Esophagus squamous epithelium (tissue), 5 donors: ENCODE data around the gene RNF168. TPM values are rescaled to one million over a fixed set of nuclear protein-coding genes. Genes with fewer than 3 reads are reported as not detected.
"Not testable (repeated sequence)": the region's sequence is repeated elsewhere in the genome, so short reads cannot be mapped to it uniquely, and the experiment has no call there.

Experiments
- DNase-seq: peaks from one replicate; lab custom pipeline; 2025; lab: John Stamatoyannopoulos, UW
- H3K27ac ChIP-seq, 4 donors: fragments of 200-600 bp; sonication (generic); one replicate each; pipeline ENCODE4 v1.5.1; 2016 to 2019; ENCODE audit warnings: mild to moderate bottlenecking in 1 of 4
- H3K27me3 ChIP-seq, 4 donors: fragments of 200-600 bp; sonication (generic); 1 replicate in 3 of 4; 2 replicates in 1 of 4; pipeline versions ENCODE4 v1.5.1 to v1.6.0; 2017 to 2021; ENCODE audit warnings: antibody characterized with exemption in 1 of 4
- H3K36me3 ChIP-seq, 3 donors: fragments of 200-600 bp; sonication (generic); one replicate each; pipeline ENCODE4 v1.5.1; 2016 to 2019
- H3K4me1 ChIP-seq, 3 donors: fragments of 200-600 bp; sonication (generic); one replicate each; pipeline ENCODE4 v1.5.1; 2017 to 2019
- H3K4me3 ChIP-seq, 4 donors: fragments of 200-600 bp; sonication (generic); 1 replicate in 3 of 4; 2 replicates in 1 of 4; pipeline ENCODE4 v1.5.1; 2016 to 2019; ENCODE audit warnings: mild to moderate bottlenecking in 2 of 4, moderate library complexity in 1 of 4
- H3K9me3 ChIP-seq, 3 donors: fragments of 200-600 bp; sonication (generic); one replicate each; pipeline ENCODE4 v1.5.1; 2016 to 2019
- POLR2A ChIP-seq, 4 donors: fragments of 450-650 bp; IDR thresholded peaks; one replicate each; pipeline ENCODE4 v1.6.1; 2017; ENCODE audit warnings: antibody characterized with exemption in 4 of 4, mild to moderate bottlenecking in 4 of 4, moderate library complexity in 3 of 4
- WGBS, 2 donors: methylation state at CpG; one replicate each; pipeline ENCODE4 v1.1.5; 2018; 5-methylcytosine and 5-hydroxymethylcytosine counted together
- intact Hi-C: fragments of 100-400 bp; cut with DNase I; formaldehyde crosslinking; loops from one replicate; pipeline ENCODE4 v1.15.0; 2022
- total RNA-seq, 4 donors: library from RNA; depleted of rRNA; stranded (reverse); fragments of >200 nt; gene quantifications; one replicate each; pipeline ENCODE4 v1.1.0, GENCODE V29; 2016
- TF ChIP-seq, protein P1 (sequence below), 6 experiments: fragments of 450-650 bp in 4 of 6; fragments of 200-600 bp in 2 of 6; sonication (generic) in 2 of 6; IDR thresholded peaks; one replicate each; pipeline ENCODE4 v1.5.1; 2016 to 2019; ENCODE audit warnings: antibody characterized with exemption in 6 of 6, mild to moderate bottlenecking in 4 of 6, moderate library complexity in 4 of 6
- donor health status: DM: yes; HTN: yes; CAD: no.

Gene RNF168
- total RNA-seq, 4 donors from 2014 or later = 13.0 to 23.8 (median 19.6) TPM

GRCh38 chr3:196463478-196463756, 40.2 kb downstream of the RNF168 start:
- Histone ChIP-seq H3K4me3 (no peak overlapping the region), H3K36me3 (peaks cover 0 to 28% (median 0%) of the 10 kb centered on the region in 3 donors), H3K27me3 (no peaks in the 10 kb centered on the region), H3K9me3 (no peaks in the 10 kb centered on the region), H3K27ac (no peak overlapping the region), H3K4me1 (no peaks in the 10 kb centered on the region)
- DNase-seq = no peak
- intact Hi-C loops = no loop called here
- 58 to 86% methylated on average over 2 of the region's 2 CpGs for WGBS, 2 donors
- TF ChIP-seq, protein P1, sequence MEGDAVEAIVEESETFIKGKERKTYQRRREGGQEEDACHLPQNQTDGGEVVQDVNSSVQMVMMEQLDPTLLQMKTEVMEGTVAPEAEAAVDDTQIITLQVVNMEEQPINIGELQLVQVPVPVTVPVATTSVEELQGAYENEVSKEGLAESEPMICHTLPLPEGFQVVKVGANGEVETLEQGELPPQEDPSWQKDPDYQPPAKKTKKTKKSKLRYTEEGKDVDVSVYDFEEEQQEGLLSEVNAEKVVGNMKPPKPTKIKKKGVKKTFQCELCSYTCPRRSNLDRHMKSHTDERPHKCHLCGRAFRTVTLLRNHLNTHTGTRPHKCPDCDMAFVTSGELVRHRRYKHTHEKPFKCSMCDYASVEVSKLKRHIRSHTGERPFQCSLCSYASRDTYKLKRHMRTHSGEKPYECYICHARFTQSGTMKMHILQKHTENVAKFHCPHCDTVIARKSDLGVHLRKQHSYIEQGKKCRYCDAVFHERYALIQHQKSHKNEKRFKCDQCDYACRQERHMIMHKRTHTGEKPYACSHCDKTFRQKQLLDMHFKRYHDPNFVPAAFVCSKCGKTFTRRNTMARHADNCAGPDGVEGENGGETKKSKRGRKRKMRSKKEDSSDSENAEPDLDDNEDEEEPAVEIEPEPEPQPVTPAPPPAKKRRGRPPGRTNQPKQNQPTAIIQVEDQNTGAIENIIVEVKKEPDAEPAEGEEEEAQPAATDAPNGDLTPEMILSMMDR (IDR thresholded peaks at IDR 0.05) = no peak
- TF ChIP-seq POLR2A (IDR thresholded peaks at IDR 0.05) = no peak

- intact Hi-C loops, H3K9me3 ChIP-seq, H3K27ac ChIP-seq, H3K4me1 ChIP-seq, H3K4me3 ChIP-seq, H3K27me3 ChIP-seq, DNase-seq: not testable (repeated sequence)
- WGBS, 2 donors = 70 to 92% methylated on average over 1 of the region's 1 CpG
- H3K36me3 ChIP-seq = peaks cover 0 to 22% (median 0%) of the 10 kb centered on the region in 3 donors
Measured at GRCh38 chr3:196462680-196463477, 40.7 kb downstream of the RNF168 start.

- Histone ChIP-seq H3K27ac (no peak overlapping the region), H3K4me3 (no peak overlapping the region), H3K4me1 (no peaks in the 10 kb centered on the region), H3K27me3 (no peaks in the 10 kb centered on the region), H3K36me3 (no peaks in the 10 kb centered on the region), H3K9me3 (no peaks in the 10 kb centered on the region)
- intact Hi-C loops = no loop called here
- TF ChIP-seq, protein P1 (IDR thresholded peaks at IDR 0.05) = no peak
- no peak for TF ChIP-seq POLR2A (IDR thresholded peaks at IDR 0.05)
- WGBS, 2 donors = 70 to 72% methylated on average over 4 of the region's 4 CpGs
- no peak for DNase-seq
Measured at GRCh38 chr3:196458063-196458462, 45.5 kb downstream of the RNF168 start.

DNA sequence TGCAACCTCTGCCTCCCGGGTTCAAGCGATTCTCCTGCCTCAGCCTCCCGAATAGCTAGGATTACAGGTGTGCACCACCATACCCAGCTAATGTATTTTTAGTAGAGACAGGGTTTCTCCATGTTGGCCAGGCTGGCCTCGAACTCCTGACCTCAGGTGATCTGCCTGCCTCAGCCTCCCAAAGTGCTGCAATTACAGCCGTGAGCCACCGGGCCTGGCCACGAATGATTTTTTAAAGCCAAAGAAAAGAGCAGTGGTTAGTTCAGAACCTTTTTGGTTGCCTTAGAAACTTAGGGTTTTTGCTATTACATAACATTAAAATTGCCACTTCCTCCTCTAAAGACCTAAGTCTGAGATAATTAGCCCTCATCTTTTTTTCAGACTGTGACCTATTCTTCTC, 46.1 kb downstream of the RNF168 start:
- H3K4me3 ChIP-seq, H3K4me1 ChIP-seq, H3K27ac ChIP-seq, H3K27me3 ChIP-seq, H3K9me3 ChIP-seq, intact Hi-C loops, DNase-seq, H3K36me3 ChIP-seq: not testable (repeated sequence)
- 41 to 65% methylated on average over 4 to 7 of the region's 7 CpGs for WGBS, 2 donors

DNA sequence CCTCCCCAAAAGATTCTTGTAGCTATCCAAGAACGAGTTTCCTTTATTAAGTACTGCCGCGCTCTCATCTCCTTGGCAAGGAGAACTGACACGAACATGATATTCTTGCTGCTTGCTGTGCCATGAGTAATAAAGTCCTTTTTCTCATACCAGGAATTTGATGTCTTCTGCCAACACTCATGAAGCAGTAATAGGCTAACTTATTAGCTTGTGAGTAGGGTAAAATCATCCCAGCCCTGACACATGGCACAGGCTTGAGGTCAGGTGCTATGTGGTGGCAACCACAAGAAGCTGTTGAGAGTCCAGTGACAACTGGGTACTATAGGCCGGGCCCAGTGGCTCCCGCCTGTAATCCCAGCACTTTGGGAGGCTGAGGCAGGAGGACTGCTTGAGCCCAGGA, 48.6 kb downstream of the RNF168 start:
- Histone ChIP-seq H3K36me3 (no peaks in the 10 kb centered on the region), H3K9me3 (no peaks in the 10 kb centered on the region), H3K4me3 (no peak overlapping the region), H3K4me1 (no peaks in the 10 kb centered on the region), H3K27me3 (no peaks in the 10 kb centered on the region), H3K27ac (no peak overlapping the region)
- WGBS, 2 donors = 87 to 88% methylated on average over 5 to 6 of the region's 6 CpGs
- no peak for DNase-seq
- intact Hi-C loops = no loop called here
- TF ChIP-seq, protein P1 (IDR thresholded peaks at IDR 0.05) = no peak
- no peak for TF ChIP-seq POLR2A (IDR thresholded peaks at IDR 0.05)

DNA sequence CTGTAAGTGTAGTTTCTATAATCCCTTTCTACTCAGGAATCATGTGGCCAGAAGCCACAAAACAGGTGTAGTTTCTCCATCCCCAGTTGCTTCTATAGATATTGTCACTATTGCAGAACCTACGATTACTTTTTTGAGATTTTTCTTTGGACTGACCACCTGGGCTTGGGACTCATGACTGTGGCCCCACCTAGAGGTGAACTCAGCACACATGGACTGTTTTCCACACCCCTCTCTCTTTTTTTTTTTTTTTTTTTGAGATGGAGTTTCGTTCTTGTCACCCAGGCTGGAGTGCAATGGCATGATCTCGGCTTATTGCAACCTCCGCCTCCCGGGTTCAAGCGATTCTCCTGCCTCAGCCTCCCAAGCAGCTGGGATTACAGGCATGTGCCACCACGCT, 58.2 kb downstream of the RNF168 start:
- H3K4me3 ChIP-seq, H3K4me1 ChIP-seq, DNase-seq, H3K27me3 ChIP-seq, H3K9me3 ChIP-seq, H3K36me3 ChIP-seq, intact Hi-C loops, H3K27ac ChIP-seq: not testable (repeated sequence)
- 86 to 88% methylated on average over 7 of the region's 7 CpGs for WGBS, 2 donors

GRCh38 chr3:196444500-196444894, 59.1 kb downstream of the RNF168 start:
- 44 to 61% methylated on average over 2 of the region's 2 CpGs for WGBS, 2 donors
- DNase-seq = no peak
- intact Hi-C loops = no loop called here

More at GRCh38 chr3:196444500-196444894, 59.1 kb downstream of the RNF168 start:
- H3K27me3 ChIP-seq = no peaks in the 10 kb centered on the region
- no peaks in the 10 kb centered on the region for H3K36me3 ChIP-seq
- no peaks in the 10 kb centered on the region for H3K4me1 ChIP-seq
- TF ChIP-seq POLR2A (IDR thresholded peaks at IDR 0.05) = no peak
- TF ChIP-seq, protein P1 (IDR thresholded peaks at IDR 0.05) = no peak
- no peak overlapping the region for H3K4me3 ChIP-seq
- no peaks in the 10 kb centered on the region for H3K9me3 ChIP-seq
- no peak overlapping the region for H3K27ac ChIP-seq
